22Rv1 (cell line): ENCODE data around the gene KIAA0513.

Experiments used
- H3K27ac ChIP-seq: fragments of 450-650 bp; 2 replicates; pipeline ENCODE4 v1.5.1; 2017
- ZFX ChIP-seq: fragments of 450-650 bp; IDR thresholded peaks from 2 replicates; pipeline ENCODE4 v1.6.1; 2017; ENCODE audit warnings: antibody characterized with exemption, borderline replicate concordance
- TF ChIP-seq, protein P1 (sequence below): fragments of 450-650 bp; IDR thresholded peaks from 2 replicates; pipeline ENCODE4 v1.5.1; 2017; ENCODE audit warnings: mild to moderate bottlenecking

Gene KIAA0513

GRCh38 chr16:85098565-85098964, 71.0 kb downstream of the KIAA0513 start:
- no peak for TF ChIP-seq ZFX
- TF ChIP-seq, protein P1, sequence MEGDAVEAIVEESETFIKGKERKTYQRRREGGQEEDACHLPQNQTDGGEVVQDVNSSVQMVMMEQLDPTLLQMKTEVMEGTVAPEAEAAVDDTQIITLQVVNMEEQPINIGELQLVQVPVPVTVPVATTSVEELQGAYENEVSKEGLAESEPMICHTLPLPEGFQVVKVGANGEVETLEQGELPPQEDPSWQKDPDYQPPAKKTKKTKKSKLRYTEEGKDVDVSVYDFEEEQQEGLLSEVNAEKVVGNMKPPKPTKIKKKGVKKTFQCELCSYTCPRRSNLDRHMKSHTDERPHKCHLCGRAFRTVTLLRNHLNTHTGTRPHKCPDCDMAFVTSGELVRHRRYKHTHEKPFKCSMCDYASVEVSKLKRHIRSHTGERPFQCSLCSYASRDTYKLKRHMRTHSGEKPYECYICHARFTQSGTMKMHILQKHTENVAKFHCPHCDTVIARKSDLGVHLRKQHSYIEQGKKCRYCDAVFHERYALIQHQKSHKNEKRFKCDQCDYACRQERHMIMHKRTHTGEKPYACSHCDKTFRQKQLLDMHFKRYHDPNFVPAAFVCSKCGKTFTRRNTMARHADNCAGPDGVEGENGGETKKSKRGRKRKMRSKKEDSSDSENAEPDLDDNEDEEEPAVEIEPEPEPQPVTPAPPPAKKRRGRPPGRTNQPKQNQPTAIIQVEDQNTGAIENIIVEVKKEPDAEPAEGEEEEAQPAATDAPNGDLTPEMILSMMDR, result no peak
- no peak overlapping the region for H3K27ac ChIP-seq

GRCh38 chr16:85100265-85100664, 72.7 kb downstream of the KIAA0513 start:
- no peak overlapping the region for H3K27ac ChIP-seq
- TF ChIP-seq, protein P1, result no peak
- TF ChIP-seq ZFX, result no peak

DNA sequence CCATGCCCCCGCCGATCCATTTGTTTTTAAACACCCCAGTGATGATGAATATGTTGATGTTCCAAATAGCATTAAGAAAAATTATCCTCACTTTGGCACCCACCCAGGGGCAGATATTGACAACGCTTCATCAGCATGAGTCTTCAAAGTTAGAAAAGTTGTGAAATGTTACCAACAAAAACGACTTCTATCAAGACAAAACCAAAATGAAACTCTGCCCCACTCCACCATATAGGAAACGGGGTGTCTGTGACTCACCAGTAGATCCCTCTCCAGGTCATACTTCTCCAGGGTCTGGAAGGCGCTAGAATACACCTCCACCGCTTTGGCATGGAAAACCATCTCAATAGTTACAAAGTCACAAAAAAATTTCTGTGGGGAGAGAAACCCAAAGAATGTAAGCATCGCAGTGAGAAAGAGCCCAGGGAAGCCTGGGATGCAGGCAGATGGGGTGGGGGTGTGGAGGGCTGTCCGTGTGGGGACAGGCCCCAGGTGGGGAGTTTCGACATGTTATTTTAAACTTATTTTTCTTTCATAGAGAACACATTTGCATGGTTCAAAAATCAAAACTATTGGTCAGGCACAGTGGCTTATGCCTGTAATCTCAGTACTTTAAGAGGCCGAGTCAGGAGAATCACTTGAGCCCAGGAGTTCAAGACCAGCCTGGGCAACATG, 74.5 kb downstream of the KIAA0513 start:
- no peak for TF ChIP-seq ZFX
- TF ChIP-seq, protein P1, result no peak
- no peak overlapping the region for H3K27ac ChIP-seq

DNA sequence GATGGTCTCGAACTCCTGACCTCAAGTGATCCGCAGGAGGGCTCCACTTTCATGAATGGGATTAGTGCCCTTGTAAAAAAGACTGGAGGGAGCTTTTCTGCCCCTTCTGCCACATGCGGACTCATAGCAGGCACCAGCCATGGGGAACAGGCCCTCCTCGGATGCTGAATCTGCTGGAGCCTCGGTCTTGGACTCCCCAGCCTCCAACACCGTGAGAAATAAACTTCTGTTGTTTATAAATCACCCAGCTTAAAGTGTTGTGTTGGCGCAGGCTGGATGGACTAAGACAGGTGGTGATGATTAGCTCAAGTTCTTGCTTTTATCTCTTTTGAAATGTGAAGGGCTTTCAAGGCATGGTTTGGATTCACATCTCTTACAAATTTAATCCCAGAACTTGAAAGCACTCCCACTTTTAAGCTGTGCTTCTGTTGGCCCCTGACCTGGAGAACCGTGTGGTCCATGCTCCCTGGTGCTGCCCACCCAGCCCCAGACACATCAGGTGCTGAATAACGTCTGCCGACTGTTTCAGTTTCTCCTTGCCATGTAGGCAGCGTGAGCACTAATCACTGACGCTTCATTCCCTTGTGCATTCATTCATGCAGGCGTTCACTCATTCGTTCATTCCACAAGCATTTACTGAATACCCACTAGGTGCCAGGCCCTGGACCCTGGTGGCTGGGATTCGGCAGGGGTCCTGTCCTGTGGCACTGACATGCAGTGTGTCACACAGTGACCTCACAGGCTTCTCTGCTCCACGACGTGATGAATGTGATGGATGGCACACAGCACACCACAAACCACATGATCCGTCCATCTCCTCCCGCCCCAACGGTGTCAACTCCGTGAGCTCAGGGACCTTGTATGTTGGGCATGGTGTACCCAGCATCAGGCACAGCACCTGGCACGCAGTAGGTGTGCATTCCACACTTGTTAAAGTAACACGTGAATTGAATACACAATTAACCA, 75.8 kb downstream of the KIAA0513 start:
- no peak overlapping the region for H3K27ac ChIP-seq
- TF ChIP-seq, protein P1, result no peak
- no peak for TF ChIP-seq ZFX

GRCh38 chr16:85104147-85104546, 76.6 kb downstream of the KIAA0513 start:
- no peak for TF ChIP-seq ZFX
- TF ChIP-seq, protein P1, result no peak
- no peak overlapping the region for H3K27ac ChIP-seq

DNA sequence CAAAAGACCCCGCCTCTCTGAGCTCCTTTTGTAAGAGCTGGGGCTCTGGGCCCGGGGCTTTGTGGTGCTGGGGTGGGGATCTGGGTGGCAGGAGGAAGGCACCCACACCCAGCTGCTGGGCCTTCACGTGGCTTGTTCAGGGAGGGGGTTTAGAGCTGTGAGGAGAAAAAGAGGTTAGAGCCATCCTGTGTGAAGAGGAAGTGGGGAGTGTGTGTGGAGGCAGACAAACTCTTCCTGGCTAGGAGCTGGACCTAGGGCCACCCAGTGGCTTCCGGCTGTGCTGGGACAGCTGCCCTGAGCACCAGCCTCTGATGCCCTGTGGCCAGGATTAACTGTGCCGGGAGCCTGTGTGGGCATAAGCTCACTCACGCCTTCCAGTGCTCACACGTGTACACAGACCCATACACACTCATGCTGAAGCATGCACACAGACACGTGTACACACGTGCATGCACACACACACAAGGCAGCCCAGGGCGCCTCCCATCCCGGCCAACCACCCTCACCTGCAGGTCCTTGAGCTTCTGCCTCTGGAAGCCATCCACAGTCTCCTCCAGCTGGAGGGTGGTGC, 77.3 kb downstream of the KIAA0513 start:
- TF ChIP-seq ZFX, result no peak
- TF ChIP-seq, protein P1, result no peak
- no peak overlapping the region for H3K27ac ChIP-seq
